ENCODE data around the gene SMAD9.

Gene SMAD9

GRCh38 chr13:36814465-36814864 lies 105.6 kb downstream of the SMAD9 start:
- DNase-seq, result no peak

- DNase-seq, result no peak
Observed at GRCh38 chr13:36813225-36813624, 106.8 kb downstream of the SMAD9 start.

- DNase-seq, result no peak
Observed at GRCh38 chr13:36807616-36808015, 112.4 kb downstream of the SMAD9 start.

- DNase-seq, result no peak
Observed at GRCh38 chr13:36806102-36806501, 113.9 kb downstream of the SMAD9 start.

GRCh38 chr13:36804588-36804987 lies 115.5 kb downstream of the SMAD9 start:
- no peak for DNase-seq

GRCh38 chr13:36801035-36801434 lies 119.0 kb downstream of the SMAD9 start:
- DNase-seq, result no peak

- DNase-seq, result no peak
Observed at GRCh38 chr13:36796052-36796451, 124.0 kb downstream of the SMAD9 start.

- DNase-seq, result no peak
Observed at GRCh38 chr13:36795463-36795862, 124.6 kb downstream of the SMAD9 start.

All from activated CD4-positive, alpha-beta T cell treated with anti-CD3 and anti-CD28 coated beads for 48 hours (primary cell).